Esophagus squamous epithelium (tissue), 4 donors: Measurements from ENCODE around the gene IL21R.

Source experiments
- POLR2A ChIP-seq, 4 donors: fragments of 450-650 bp; IDR thresholded peaks; one replicate each; pipeline ENCODE4 v1.6.1; 2017; ENCODE audit warnings: antibody characterized with exemption in 4 of 4, mild to moderate bottlenecking in 4 of 4, moderate library complexity in 3 of 4
- TF ChIP-seq, protein P1 (sequence below), 6 experiments: fragments of 450-650 bp in 4 of 6; fragments of 200-600 bp in 2 of 6; sonication (generic) in 2 of 6; IDR thresholded peaks; one replicate each; pipeline ENCODE4 v1.5.1; 2016 to 2019; ENCODE audit warnings: antibody characterized with exemption in 6 of 6, mild to moderate bottlenecking in 4 of 6, moderate library complexity in 4 of 6

DNA sequence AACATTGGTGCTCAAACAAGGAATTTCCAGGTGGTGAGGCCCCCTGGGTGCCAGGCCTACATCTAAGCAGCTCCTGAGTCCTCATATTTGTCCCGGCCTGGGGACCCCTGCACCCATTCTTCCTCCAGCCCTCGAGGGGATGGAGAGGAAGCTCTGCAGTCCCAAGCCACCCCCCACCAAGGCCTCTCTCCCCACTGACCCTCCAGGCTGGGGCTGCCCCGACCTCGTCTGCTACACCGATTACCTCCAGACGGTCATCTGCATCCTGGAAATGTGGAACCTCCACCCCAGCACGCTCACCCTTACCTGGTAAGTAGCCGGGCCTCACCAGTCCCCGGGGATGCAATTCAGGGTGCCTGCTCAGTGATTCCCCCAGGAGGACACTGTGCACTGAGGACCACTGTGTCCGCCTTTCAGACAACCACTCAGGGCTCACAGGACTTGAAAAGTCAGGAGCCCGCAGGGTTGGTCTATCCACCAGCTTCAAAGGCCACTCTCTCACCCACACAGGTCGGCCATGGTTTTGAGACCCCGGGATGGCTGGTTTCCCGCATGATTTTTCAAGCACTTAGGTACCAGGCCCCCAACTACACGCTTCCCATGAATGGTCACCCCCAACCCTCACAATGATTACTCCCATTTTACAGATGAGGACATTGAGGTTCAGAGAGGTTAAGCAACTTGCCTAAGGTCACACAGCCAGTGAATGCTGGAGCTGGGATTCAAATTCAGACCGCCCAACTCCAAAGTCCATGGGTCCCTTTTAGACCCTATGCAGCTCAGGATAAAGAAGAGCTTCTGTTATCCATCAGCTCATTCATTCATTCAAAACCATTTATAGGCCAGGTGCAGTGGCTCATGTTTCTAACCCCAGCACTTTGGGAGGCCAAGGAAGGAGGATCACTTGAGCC, 32.4 kb downstream of the IL21R start:
- TF ChIP-seq POLR2A (IDR thresholded peaks at IDR 0.05), result no peak
- TF ChIP-seq, protein P1, sequence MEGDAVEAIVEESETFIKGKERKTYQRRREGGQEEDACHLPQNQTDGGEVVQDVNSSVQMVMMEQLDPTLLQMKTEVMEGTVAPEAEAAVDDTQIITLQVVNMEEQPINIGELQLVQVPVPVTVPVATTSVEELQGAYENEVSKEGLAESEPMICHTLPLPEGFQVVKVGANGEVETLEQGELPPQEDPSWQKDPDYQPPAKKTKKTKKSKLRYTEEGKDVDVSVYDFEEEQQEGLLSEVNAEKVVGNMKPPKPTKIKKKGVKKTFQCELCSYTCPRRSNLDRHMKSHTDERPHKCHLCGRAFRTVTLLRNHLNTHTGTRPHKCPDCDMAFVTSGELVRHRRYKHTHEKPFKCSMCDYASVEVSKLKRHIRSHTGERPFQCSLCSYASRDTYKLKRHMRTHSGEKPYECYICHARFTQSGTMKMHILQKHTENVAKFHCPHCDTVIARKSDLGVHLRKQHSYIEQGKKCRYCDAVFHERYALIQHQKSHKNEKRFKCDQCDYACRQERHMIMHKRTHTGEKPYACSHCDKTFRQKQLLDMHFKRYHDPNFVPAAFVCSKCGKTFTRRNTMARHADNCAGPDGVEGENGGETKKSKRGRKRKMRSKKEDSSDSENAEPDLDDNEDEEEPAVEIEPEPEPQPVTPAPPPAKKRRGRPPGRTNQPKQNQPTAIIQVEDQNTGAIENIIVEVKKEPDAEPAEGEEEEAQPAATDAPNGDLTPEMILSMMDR (IDR thresholded peaks at IDR 0.05), result no peak
